Testis (tissue), 2 donors: ENCODE results near the gene SERPIND1.

Source experiments
- CTCF ChIP-seq, 3 experiments: fragments of 450-650 bp in 2 of 3; fragments of 200-600 bp in 1 of 3; sonication (generic) in 1 of 3; IDR thresholded peaks; one replicate each; pipeline ENCODE4 v1.5.1; 2016 to 2019; ENCODE audit warnings: antibody characterized with exemption in 3 of 3, mild to moderate bottlenecking in 2 of 3, moderate library complexity in 1 of 3
- POLR2A ChIP-seq: fragments of 450-650 bp; IDR thresholded peaks from one replicate; pipeline ENCODE4 v1.6.1; 2017; ENCODE audit warnings: antibody characterized with exemption, mild to moderate bottlenecking, moderate library complexity

- TF ChIP-seq CTCF (IDR thresholded peaks at IDR 0.05), result no peak
- no peak for TF ChIP-seq POLR2A
Measured at GRCh38 chr22:20802922-20803553, 29.1 kb downstream of the SERPIND1 start.
